ENCODE data around the gene GBP2. TPM values are rescaled to one million over a fixed set of nuclear protein-coding genes. Genes with fewer than 3 reads are reported as not detected.

The GBP2 gene
- 10 to 100 TPM; 43.8 to 88.1 TPM for polyA plus RNA-seq

GRCh38 chr1:89125913-89126580 lies at the start of gene GBP2:
GBP2 (minus strand) TSS chr1:89126114; CDS start chr1:89121966, 4,148 bp downstream.
- H3K36me3 ChIP-seq (ENCODE audit: control insufficient read depth in 2 of 2, insufficient read depth in 2 of 2, low read length in 1 of 2), result peaks cover 0 to 2% of the 10 kb centered on the region in 2 donors
- H3K27me3 ChIP-seq (ENCODE audit: control insufficient read depth in 1 of 2, insufficient read depth in 2 of 2, low read length in 2 of 2), result no peaks in the 10 kb centered on the region
- peaks cover 0 to 5% of the 10 kb centered on the region in 2 donors for H3K4me1 ChIP-seq (ENCODE audit: control insufficient read depth in 2 of 2, insufficient read depth in 2 of 2, low read length in 1 of 2)
- peak within 1 kb of the TSS; percentile 47 to 60 for H3K4me3 ChIP-seq (ENCODE audit: low read depth in 1 of 2, low read length in 2 of 2)
- peak within 1 kb of the TSS; percentile 83 to 90 for H3K27ac ChIP-seq (ENCODE audit: low read depth in 2 of 2, low read length in 1 of 2)
- no peaks in the 10 kb centered on the region for H3K9me3 ChIP-seq (ENCODE audit: control insufficient read depth in 2 of 2, insufficient read depth in 1 of 2, low read depth in 1 of 2, low read length in 1 of 2)
- WGBS, 2 donors, result 1 to 6% methylated on average over 6 of the region's 6 CpGs

- no peaks in the 10 kb centered on the region for H3K9me3 ChIP-seq (ENCODE audit: control insufficient read depth in 2 of 2, insufficient read depth in 1 of 2, low read depth in 1 of 2, low read length in 1 of 2)
- no peaks in the 10 kb centered on the region for H3K27me3 ChIP-seq (ENCODE audit: control insufficient read depth in 1 of 2, insufficient read depth in 2 of 2, low read length in 2 of 2)
- no peak overlapping the region for H3K4me3 ChIP-seq (ENCODE audit: low read depth in 1 of 2, low read length in 2 of 2)
- no peak overlapping the region for H3K27ac ChIP-seq (ENCODE audit: low read depth in 2 of 2, low read length in 1 of 2)
- no peaks in the 10 kb centered on the region for H3K4me1 ChIP-seq (ENCODE audit: control insufficient read depth in 2 of 2, insufficient read depth in 2 of 2, low read length in 1 of 2)
- 89 to 92% methylated on average over 3 of the region's 3 CpGs for WGBS, 2 donors
- no peaks in the 10 kb centered on the region for H3K36me3 ChIP-seq (ENCODE audit: control insufficient read depth in 2 of 2, insufficient read depth in 2 of 2, low read length in 1 of 2)
Observed at GRCh38 chr1:89174491-89174890, 48.6 kb upstream of the GBP2 start.

GRCh38 chr1:89172468-89173143 lies 46.7 kb upstream of the GBP2 start:
- Histone ChIP-seq H3K4me3 (ENCODE audit: low read depth in 1 of 2, low read length in 2 of 2) (no peak overlapping the region), H3K36me3 (ENCODE audit: control insufficient read depth in 2 of 2, insufficient read depth in 2 of 2, low read length in 1 of 2) (no peaks in the 10 kb centered on the region), H3K4me1 (ENCODE audit: control insufficient read depth in 2 of 2, insufficient read depth in 2 of 2, low read length in 1 of 2) (no peaks in the 10 kb centered on the region), H3K9me3 (ENCODE audit: control insufficient read depth in 2 of 2, insufficient read depth in 1 of 2, low read depth in 1 of 2, low read length in 1 of 2) (no peaks in the 10 kb centered on the region), H3K27ac (ENCODE audit: low read depth in 2 of 2, low read length in 1 of 2) (no peak overlapping the region), H3K27me3 (ENCODE audit: control insufficient read depth in 1 of 2, insufficient read depth in 2 of 2, low read length in 2 of 2) (no peaks in the 10 kb centered on the region)
- 80 to 94% methylated on average over 4 of the region's 4 CpGs for WGBS, 2 donors

GRCh38 chr1:89171067-89171438 lies 45.1 kb upstream of the GBP2 start:
- no peak overlapping the region for H3K4me3 ChIP-seq (ENCODE audit: low read depth in 1 of 2, low read length in 2 of 2)
- no peaks in the 10 kb centered on the region for H3K9me3 ChIP-seq (ENCODE audit: control insufficient read depth in 2 of 2, insufficient read depth in 1 of 2, low read depth in 1 of 2, low read length in 1 of 2)
- H3K27ac ChIP-seq (ENCODE audit: low read depth in 2 of 2, low read length in 1 of 2), result no peak overlapping the region
- H3K36me3 ChIP-seq (ENCODE audit: control insufficient read depth in 2 of 2, insufficient read depth in 2 of 2, low read length in 1 of 2), result no peaks in the 10 kb centered on the region
- H3K27me3 ChIP-seq (ENCODE audit: control insufficient read depth in 1 of 2, insufficient read depth in 2 of 2, low read length in 2 of 2), result no peaks in the 10 kb centered on the region
- H3K4me1 ChIP-seq (ENCODE audit: control insufficient read depth in 2 of 2, insufficient read depth in 2 of 2, low read length in 1 of 2), result no peaks in the 10 kb centered on the region

GRCh38 chr1:89170170-89171066 lies 44.5 kb upstream of the GBP2 start:
- WGBS, 2 donors, result 91 to 92% methylated on average over 4 of the region's 4 CpGs
- no peak overlapping the region for H3K27ac ChIP-seq (ENCODE audit: low read depth in 2 of 2, low read length in 1 of 2)
- no peak overlapping the region for H3K4me3 ChIP-seq (ENCODE audit: low read depth in 1 of 2, low read length in 2 of 2)
- no peaks in the 10 kb centered on the region for H3K9me3 ChIP-seq (ENCODE audit: control insufficient read depth in 2 of 2, insufficient read depth in 1 of 2, low read depth in 1 of 2, low read length in 1 of 2)
- H3K4me1 ChIP-seq (ENCODE audit: control insufficient read depth in 2 of 2, insufficient read depth in 2 of 2, low read length in 1 of 2), result no peaks in the 10 kb centered on the region
- no peaks in the 10 kb centered on the region for H3K27me3 ChIP-seq (ENCODE audit: control insufficient read depth in 1 of 2, insufficient read depth in 2 of 2, low read length in 2 of 2)
- no peaks in the 10 kb centered on the region for H3K36me3 ChIP-seq (ENCODE audit: control insufficient read depth in 2 of 2, insufficient read depth in 2 of 2, low read length in 1 of 2)

GRCh38 chr1:89169166-89169565 lies 43.3 kb upstream of the GBP2 start:
- no peaks in the 10 kb centered on the region for H3K4me1 ChIP-seq (ENCODE audit: control insufficient read depth in 2 of 2, insufficient read depth in 2 of 2, low read length in 1 of 2)
- H3K27me3 ChIP-seq (ENCODE audit: control insufficient read depth in 1 of 2, insufficient read depth in 2 of 2, low read length in 2 of 2), result no peaks in the 10 kb centered on the region
- no peaks in the 10 kb centered on the region for H3K36me3 ChIP-seq (ENCODE audit: control insufficient read depth in 2 of 2, insufficient read depth in 2 of 2, low read length in 1 of 2)
- no peak overlapping the region for H3K4me3 ChIP-seq (ENCODE audit: low read depth in 1 of 2, low read length in 2 of 2)
- 36 to 37% methylated on average over 2 of the region's 2 CpGs for WGBS, 2 donors
- H3K9me3 ChIP-seq (ENCODE audit: control insufficient read depth in 2 of 2, insufficient read depth in 1 of 2, low read depth in 1 of 2, low read length in 1 of 2), result no peaks in the 10 kb centered on the region
- H3K27ac ChIP-seq (ENCODE audit: low read depth in 2 of 2, low read length in 1 of 2), result no peak overlapping the region

- Histone ChIP-seq H3K27me3 (ENCODE audit: control insufficient read depth in 1 of 2, insufficient read depth in 2 of 2, low read length in 2 of 2) (no peaks in the 10 kb centered on the region), H3K9me3 (ENCODE audit: control insufficient read depth in 2 of 2, insufficient read depth in 1 of 2, low read depth in 1 of 2, low read length in 1 of 2) (no peaks in the 10 kb centered on the region), H3K27ac (ENCODE audit: low read depth in 2 of 2, low read length in 1 of 2) (no peak overlapping the region), H3K4me3 (ENCODE audit: low read depth in 1 of 2, low read length in 2 of 2) (no peak overlapping the region), H3K36me3 (ENCODE audit: control insufficient read depth in 2 of 2, insufficient read depth in 2 of 2, low read length in 1 of 2) (no peaks in the 10 kb centered on the region), H3K4me1 (ENCODE audit: control insufficient read depth in 2 of 2, insufficient read depth in 2 of 2, low read length in 1 of 2) (no peaks in the 10 kb centered on the region)
- 76 to 81% methylated on average over 2 of the region's 2 CpGs for WGBS, 2 donors
Observed at GRCh38 chr1:89167590-89168230, 41.8 kb upstream of the GBP2 start.

- Histone ChIP-seq H3K27ac (ENCODE audit: low read depth in 2 of 2, low read length in 1 of 2) (no peak overlapping the region), H3K27me3 (ENCODE audit: control insufficient read depth in 1 of 2, insufficient read depth in 2 of 2, low read length in 2 of 2) (no peaks in the 10 kb centered on the region), H3K36me3 (ENCODE audit: control insufficient read depth in 2 of 2, insufficient read depth in 2 of 2, low read length in 1 of 2) (no peaks in the 10 kb centered on the region), H3K4me1 (ENCODE audit: control insufficient read depth in 2 of 2, insufficient read depth in 2 of 2, low read length in 1 of 2) (no peaks in the 10 kb centered on the region), H3K9me3 (ENCODE audit: control insufficient read depth in 2 of 2, insufficient read depth in 1 of 2, low read depth in 1 of 2, low read length in 1 of 2) (no peaks in the 10 kb centered on the region), H3K4me3 (ENCODE audit: low read depth in 1 of 2, low read length in 2 of 2) (no peak overlapping the region)
- 43 to 44% methylated on average over 1 of the region's 1 CpG for WGBS, 2 donors
Observed at GRCh38 chr1:89166705-89167104, 40.8 kb upstream of the GBP2 start.

GRCh38 chr1:89165811-89166210 lies 39.9 kb upstream of the GBP2 start:
- Histone ChIP-seq H3K4me1 (ENCODE audit: control insufficient read depth in 2 of 2, insufficient read depth in 2 of 2, low read length in 1 of 2) (no peaks in the 10 kb centered on the region), H3K27ac (ENCODE audit: low read depth in 2 of 2, low read length in 1 of 2) (no peak overlapping the region), H3K4me3 (ENCODE audit: low read depth in 1 of 2, low read length in 2 of 2) (no peak overlapping the region), H3K36me3 (ENCODE audit: control insufficient read depth in 2 of 2, insufficient read depth in 2 of 2, low read length in 1 of 2) (no peaks in the 10 kb centered on the region), H3K27me3 (ENCODE audit: control insufficient read depth in 1 of 2, insufficient read depth in 2 of 2, low read length in 2 of 2) (no peaks in the 10 kb centered on the region), H3K9me3 (ENCODE audit: control insufficient read depth in 2 of 2, insufficient read depth in 1 of 2, low read depth in 1 of 2, low read length in 1 of 2) (no peaks in the 10 kb centered on the region)
- 91 to 92% methylated on average over 5 of the region's 5 CpGs for WGBS, 2 donors

Measured in esophagus (tissue), 2 donors.